WTC11 (cell line): ENCODE data around the gene ZIC2. TPM values are rescaled to one million over a fixed set of nuclear protein-coding genes. Genes with fewer than 3 reads are reported as not detected.

Experiments used
- ATAC-seq: fragments of 200-7000 bp; cut with Tn5 transposase; 2 replicates; pipeline ENCODE4 v1.10.0; 2021; ENCODE audit warnings: mild to moderate bottlenecking, moderate library complexity
- CTCF ChIA-PET: fragments of 300-600 bp; sonication (Branson Sonifier 250); formaldehyde crosslinking; loops from one replicate; lab custom pipeline; 2021; ENCODE audit warnings: antibody characterized with exemption; lab: Charles Lee
- POLR2A ChIA-PET: fragments of 350-600 bp; sonication (Branson Sonifier 250); formaldehyde crosslinking; loops from one replicate; lab custom pipeline; 2021; ENCODE audit warnings: antibody characterized with exemption; lab: Charles Lee
- DNase-seq: peaks from one replicate; pipeline ENCODE4 v3.0.0; 2021; ENCODE audit warnings: low spot score
- H3K27ac Mint-ChIP-seq: 2 replicates; pipeline ENCODE4 v1.8.0; 2021; ENCODE audit warnings: mixed read lengths
- H3K27me3 Mint-ChIP-seq: 2 replicates; pipeline ENCODE4 v1.8.0; 2021; ENCODE audit warnings: low read depth, mild to moderate bottlenecking, moderate library complexity, mixed read lengths
- H3K36me3 Mint-ChIP-seq: 2 replicates; pipeline ENCODE4 v1.8.0; 2021; ENCODE audit warnings: mixed read lengths
- H3K4me1 Mint-ChIP-seq: 2 replicates; pipeline ENCODE4 v1.8.0; 2022; ENCODE audit warnings: mixed read lengths
- H3K4me3 Mint-ChIP-seq: 2 replicates; pipeline ENCODE4 v1.8.0; 2021; ENCODE audit warnings: mild to moderate bottlenecking, moderate library complexity, mixed read lengths
- H3K9me3 Mint-ChIP-seq: 2 replicates; pipeline ENCODE4 v1.8.0; 2021; ENCODE audit warnings: mixed read lengths
- CREM ChIP-seq: sonication (generic); formaldehyde crosslinking; IDR thresholded peaks from 2 replicates; pipeline ENCODE4 v1.8.1; 2022; ENCODE audit warnings: mild to moderate bottlenecking, missing genetic modification reagents, moderate library complexity
- ELF4 ChIP-seq: sonication (generic); formaldehyde crosslinking; IDR thresholded peaks from 2 replicates; pipeline ENCODE4 v1.8.1; 2022; ENCODE audit warnings: low read depth, mild to moderate bottlenecking, moderate library complexity, missing genetic modification reagents
- ESRRA ChIP-seq: sonication (generic); formaldehyde crosslinking; IDR thresholded peaks from 2 replicates; pipeline ENCODE4 v1.8.1; 2022; ENCODE audit warnings: mild to moderate bottlenecking, missing genetic modification reagents, borderline replicate concordance
- FOXK1 ChIP-seq: sonication (generic); formaldehyde crosslinking; IDR thresholded peaks from 2 replicates; pipeline ENCODE4 v1.8.0; 2022; ENCODE audit warnings: mild to moderate bottlenecking, moderate library complexity, missing genetic modification reagents
- KAT7 ChIP-seq: sonication (generic); formaldehyde crosslinking; IDR thresholded peaks from 2 replicates; pipeline ENCODE4 v1.8.1; 2023; ENCODE audit warnings: missing genetic modification reagents, mild to moderate bottlenecking, borderline replicate concordance
- NFATC4 ChIP-seq: fragments of 250-450 bp; sonication (Bioruptor Pico); IDR thresholded peaks from 2 replicates; pipeline ENCODE4 v1.9.0; 2021; ENCODE audit warnings: mild to moderate bottlenecking
- NR3C1 ChIP-seq: sonication (generic); formaldehyde crosslinking; conservative IDR thresholded peaks from 2 replicates; pipeline ENCODE4 v1.8.1; 2023; ENCODE audit warnings: low read depth, mild to moderate bottlenecking, missing genetic modification reagents
- TEAD1 ChIP-seq: sonication (generic); formaldehyde crosslinking; IDR thresholded peaks from 2 replicates; pipeline ENCODE4 v1.8.0; 2022; ENCODE audit warnings: mild to moderate bottlenecking, missing genetic modification reagents
- TEAD4 ChIP-seq: sonication (generic); formaldehyde crosslinking; IDR thresholded peaks from 2 replicates; pipeline ENCODE4 v1.8.0; 2022; ENCODE audit warnings: mild to moderate bottlenecking, missing genetic modification reagents
- total RNA-seq: library from RNA; stranded (reverse); gene quantifications from 3 replicates; pipeline ENCODE4 v1.2.3, GENCODE V29; 2021
- TF ChIP-seq, protein P1 (sequence below): fragments of 200-600 bp; IDR thresholded peaks from 2 replicates; pipeline ENCODE4 v1.8.0; 2022; ENCODE audit warnings: antibody characterized with exemption
- TF ChIP-seq, protein P2 (sequence below): sonication (generic); formaldehyde crosslinking; IDR thresholded peaks from 2 replicates; pipeline ENCODE4 v1.8.1; 2023; ENCODE audit warnings: mild to moderate bottlenecking, moderate library complexity, missing genetic modification reagents
- TF ChIP-seq, protein P3 (sequence below): sonication (generic); formaldehyde crosslinking; IDR thresholded peaks from 2 replicates; pipeline ENCODE4 v1.8.0; 2022; ENCODE audit warnings: mild to moderate bottlenecking, missing genetic modification reagents
- TF ChIP-seq, protein P4 (sequence below): sonication (generic); formaldehyde crosslinking; IDR thresholded peaks from 2 replicates; pipeline ENCODE4 v1.8.0; 2023; ENCODE audit warnings: missing genetic modification reagents, mild to moderate bottlenecking, borderline replicate concordance
- TF ChIP-seq, protein P5 (sequence below): sonication (generic); formaldehyde crosslinking; IDR thresholded peaks from 2 replicates; pipeline ENCODE4 v1.8.1; 2023; ENCODE audit warnings: mild to moderate bottlenecking, missing genetic modification reagents
- TF ChIP-seq, protein P6 (sequence below): sonication (generic); formaldehyde crosslinking; IDR thresholded peaks from 2 replicates; pipeline ENCODE4 v1.8.1; 2022; ENCODE audit warnings: missing genetic modification reagents, borderline replicate concordance
- TF ChIP-seq, protein P7 (sequence below): sonication (generic); formaldehyde crosslinking; IDR thresholded peaks from 2 replicates; pipeline ENCODE4 v1.8.0; 2022; ENCODE audit warnings: mild to moderate bottlenecking, missing genetic modification reagents

The ZIC2 gene
- total RNA-seq, 1 experiment from 2014 or later: 344 TPM

DNA sequence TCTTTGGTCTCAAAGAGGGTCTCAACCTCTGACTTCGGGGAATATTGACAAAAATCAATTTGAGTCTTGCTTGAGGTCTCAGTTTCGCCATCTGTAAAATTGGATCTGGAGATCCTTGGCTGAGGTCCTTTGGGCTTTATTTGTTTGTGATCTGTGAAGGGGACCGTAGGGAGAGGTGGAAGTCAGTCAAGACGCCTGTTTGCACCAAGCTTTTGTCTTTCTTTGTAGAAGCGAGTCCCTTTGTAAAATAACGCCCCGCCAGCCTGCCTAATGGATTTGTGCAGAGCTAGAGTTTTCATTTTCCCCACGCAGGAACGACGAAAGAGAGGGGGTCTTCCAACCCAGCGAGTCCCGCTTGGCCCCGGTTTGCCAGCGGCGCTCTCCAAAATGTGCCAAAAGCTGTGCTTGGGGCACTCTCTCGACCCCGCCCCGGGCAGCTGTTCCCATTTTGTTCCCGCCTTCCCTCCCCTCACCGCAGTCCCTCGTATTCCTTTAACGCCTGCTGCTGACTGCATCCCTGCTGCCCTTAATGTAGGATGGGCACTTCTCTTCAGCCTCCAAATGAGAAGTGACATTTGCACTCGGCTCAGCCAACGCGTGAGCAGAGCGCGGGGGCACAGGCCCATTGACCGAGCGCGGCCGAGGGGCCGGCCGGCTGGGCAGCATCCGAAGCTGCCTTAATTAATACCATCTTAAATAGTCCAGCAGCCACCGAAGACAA, 23.0 kb upstream of the ZIC2 start:
- TF ChIP-seq TEAD1: 0 out of 2 replicates have a peak, but pooled peaks have one; percentile 31
- TF ChIP-seq, protein P1, sequence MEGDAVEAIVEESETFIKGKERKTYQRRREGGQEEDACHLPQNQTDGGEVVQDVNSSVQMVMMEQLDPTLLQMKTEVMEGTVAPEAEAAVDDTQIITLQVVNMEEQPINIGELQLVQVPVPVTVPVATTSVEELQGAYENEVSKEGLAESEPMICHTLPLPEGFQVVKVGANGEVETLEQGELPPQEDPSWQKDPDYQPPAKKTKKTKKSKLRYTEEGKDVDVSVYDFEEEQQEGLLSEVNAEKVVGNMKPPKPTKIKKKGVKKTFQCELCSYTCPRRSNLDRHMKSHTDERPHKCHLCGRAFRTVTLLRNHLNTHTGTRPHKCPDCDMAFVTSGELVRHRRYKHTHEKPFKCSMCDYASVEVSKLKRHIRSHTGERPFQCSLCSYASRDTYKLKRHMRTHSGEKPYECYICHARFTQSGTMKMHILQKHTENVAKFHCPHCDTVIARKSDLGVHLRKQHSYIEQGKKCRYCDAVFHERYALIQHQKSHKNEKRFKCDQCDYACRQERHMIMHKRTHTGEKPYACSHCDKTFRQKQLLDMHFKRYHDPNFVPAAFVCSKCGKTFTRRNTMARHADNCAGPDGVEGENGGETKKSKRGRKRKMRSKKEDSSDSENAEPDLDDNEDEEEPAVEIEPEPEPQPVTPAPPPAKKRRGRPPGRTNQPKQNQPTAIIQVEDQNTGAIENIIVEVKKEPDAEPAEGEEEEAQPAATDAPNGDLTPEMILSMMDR: no peak
- TF ChIP-seq, protein P2, sequence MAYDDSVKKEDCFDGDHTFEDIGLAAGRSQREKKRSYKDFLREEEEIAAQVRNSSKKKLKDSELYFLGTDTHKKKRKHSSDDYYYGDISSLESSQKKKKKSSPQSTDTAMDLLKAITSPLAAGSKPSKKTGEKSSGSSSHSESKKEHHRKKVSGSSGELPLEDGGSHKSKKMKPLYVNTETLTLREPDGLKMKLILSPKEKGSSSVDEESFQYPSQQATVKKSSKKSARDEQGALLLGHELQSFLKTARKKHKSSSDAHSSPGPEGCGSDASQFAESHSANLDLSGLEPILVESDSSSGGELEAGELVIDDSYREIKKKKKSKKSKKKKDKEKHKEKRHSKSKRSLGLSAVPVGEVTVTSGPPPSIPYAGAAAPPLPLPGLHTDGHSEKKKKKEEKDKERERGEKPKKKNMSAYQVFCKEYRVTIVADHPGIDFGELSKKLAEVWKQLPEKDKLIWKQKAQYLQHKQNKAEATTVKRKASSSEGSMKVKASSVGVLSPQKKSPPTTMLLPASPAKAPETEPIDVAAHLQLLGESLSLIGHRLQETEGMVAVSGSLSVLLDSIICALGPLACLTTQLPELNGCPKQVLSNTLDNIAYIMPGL (CRISPR knock-in tag): 0 out of 2 replicates have a peak, but pooled peaks have one; percentile 45
- TF ChIP-seq, protein P3, sequence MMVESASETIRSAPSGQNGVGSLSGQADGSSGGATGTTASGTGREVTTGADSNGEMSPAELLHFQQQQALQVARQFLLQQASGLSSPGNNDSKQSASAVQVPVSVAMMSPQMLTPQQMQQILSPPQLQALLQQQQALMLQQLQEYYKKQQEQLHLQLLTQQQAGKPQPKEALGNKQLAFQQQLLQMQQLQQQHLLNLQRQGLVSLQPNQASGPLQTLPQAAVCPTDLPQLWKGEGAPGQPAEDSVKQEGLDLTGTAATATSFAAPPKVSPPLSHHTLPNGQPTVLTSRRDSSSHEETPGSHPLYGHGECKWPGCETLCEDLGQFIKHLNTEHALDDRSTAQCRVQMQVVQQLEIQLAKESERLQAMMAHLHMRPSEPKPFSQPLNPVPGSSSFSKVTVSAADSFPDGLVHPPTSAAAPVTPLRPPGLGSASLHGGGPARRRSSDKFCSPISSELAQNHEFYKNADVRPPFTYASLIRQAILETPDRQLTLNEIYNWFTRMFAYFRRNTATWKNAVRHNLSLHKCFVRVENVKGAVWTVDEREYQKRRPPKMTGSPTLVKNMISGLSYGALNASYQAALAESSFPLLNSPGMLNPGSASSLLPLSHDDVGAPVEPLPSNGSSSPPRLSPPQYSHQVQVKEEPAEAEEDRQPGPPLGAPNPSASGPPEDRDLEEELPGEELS (CRISPR knock-in tag): 0 out of 2 replicates have a peak, but pooled peaks have one; percentile 47
- TF ChIP-seq, protein P4, sequence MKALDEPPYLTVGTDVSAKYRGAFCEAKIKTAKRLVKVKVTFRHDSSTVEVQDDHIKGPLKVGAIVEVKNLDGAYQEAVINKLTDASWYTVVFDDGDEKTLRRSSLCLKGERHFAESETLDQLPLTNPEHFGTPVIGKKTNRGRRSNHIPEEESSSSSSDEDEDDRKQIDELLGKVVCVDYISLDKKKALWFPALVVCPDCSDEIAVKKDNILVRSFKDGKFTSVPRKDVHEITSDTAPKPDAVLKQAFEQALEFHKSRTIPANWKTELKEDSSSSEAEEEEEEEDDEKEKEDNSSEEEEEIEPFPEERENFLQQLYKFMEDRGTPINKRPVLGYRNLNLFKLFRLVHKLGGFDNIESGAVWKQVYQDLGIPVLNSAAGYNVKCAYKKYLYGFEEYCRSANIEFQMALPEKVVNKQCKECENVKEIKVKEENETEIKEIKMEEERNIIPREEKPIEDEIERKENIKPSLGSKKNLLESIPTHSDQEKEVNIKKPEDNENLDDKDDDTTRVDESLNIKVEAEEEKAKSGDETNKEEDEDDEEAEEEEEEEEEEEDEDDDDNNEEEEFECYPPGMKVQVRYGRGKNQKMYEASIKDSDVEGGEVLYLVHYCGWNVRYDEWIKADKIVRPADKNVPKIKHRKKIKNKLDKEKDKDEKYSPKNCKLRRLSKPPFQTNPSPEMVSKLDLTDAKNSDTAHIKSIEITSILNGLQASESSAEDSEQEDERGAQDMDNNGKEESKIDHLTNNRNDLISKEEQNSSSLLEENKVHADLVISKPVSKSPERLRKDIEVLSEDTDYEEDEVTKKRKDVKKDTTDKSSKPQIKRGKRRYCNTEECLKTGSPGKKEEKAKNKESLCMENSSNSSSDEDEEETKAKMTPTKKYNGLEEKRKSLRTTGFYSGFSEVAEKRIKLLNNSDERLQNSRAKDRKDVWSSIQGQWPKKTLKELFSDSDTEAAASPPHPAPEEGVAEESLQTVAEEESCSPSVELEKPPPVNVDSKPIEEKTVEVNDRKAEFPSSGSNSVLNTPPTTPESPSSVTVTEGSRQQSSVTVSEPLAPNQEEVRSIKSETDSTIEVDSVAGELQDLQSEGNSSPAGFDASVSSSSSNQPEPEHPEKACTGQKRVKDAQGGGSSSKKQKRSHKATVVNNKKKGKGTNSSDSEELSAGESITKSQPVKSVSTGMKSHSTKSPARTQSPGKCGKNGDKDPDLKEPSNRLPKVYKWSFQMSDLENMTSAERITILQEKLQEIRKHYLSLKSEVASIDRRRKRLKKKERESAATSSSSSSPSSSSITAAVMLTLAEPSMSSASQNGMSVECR (CRISPR knock-in tag): peak; percentile 77; the same call in 1 of the 2 replicates
- H3K9me3 Mint-ChIP-seq: no peaks in the 10 kb centered on the region
- H3K27me3 Mint-ChIP-seq: peaks cover 75% of the 10 kb centered on the region
- ATAC-seq (peak; percentile 6), DNase-seq (peak; percentile 60)
- H3K4me1 Mint-ChIP-seq: peaks cover 75% of the 10 kb centered on the region
- peaks cover under 1% of the 10 kb centered on the region; the same call in 1 of the 2 replicates for H3K36me3 Mint-ChIP-seq
- ChIA-PET POLR2A (interaction anchor here (0.9 to 2.5 kb wide), 9 partner anchors 12 to 300 kb away, joined by 3 to 11 read pairs (median 7); no protein-coding TSS in a partner anchor), CTCF (interaction anchor here (0.6 to 6.7 kb wide), 24 partner anchors 9 to 358 kb away, joined by 3 to 48 read pairs (median 6); no protein-coding TSS in a partner anchor)
- H3K4me3 Mint-ChIP-seq: peak overlapping the region; percentile 87
- peak overlapping the region; percentile 15; the same call in 1 of the 2 replicates for H3K27ac Mint-ChIP-seq

DNA sequence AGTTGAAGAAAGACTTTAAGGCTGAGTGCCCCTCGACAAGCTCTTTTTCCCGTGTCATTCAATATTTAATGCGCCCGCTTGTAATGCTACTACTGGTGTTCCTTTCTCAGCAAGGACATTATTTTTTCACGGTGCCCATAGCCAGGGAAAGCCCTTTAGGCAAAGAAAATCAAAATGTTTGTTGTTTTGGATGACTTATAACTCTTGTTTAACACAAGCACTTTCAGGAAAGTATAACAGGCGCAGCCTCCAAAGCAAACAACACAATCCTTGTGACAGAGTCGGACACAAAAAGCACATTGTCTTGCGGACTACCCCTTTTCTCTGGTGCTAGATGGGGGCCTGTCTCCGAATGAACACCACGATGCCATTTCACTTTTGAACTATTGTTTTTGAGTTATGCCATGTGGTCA, 22.5 kb upstream of the ZIC2 start:
- POLR2A ChIA-PET: interaction anchor here (0.9 to 2.4 kb wide), 5 partner anchors 11 to 301 kb away, joined by 3 to 11 read pairs (median 4); no protein-coding TSS in a partner anchor
- ATAC-seq: no peak
- TF ChIP-seq, protein P5, sequence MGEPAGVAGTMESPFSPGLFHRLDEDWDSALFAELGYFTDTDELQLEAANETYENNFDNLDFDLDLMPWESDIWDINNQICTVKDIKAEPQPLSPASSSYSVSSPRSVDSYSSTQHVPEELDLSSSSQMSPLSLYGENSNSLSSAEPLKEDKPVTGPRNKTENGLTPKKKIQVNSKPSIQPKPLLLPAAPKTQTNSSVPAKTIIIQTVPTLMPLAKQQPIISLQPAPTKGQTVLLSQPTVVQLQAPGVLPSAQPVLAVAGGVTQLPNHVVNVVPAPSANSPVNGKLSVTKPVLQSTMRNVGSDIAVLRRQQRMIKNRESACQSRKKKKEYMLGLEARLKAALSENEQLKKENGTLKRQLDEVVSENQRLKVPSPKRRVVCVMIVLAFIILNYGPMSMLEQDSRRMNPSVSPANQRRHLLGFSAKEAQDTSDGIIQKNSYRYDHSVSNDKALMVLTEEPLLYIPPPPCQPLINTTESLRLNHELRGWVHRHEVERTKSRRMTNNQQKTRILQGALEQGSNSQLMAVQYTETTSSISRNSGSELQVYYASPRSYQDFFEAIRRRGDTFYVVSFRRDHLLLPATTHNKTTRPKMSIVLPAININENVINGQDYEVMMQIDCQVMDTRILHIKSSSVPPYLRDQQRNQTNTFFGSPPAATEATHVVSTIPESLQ: no peak
- no peak for TF ChIP-seq KAT7
- TF ChIP-seq TEAD4 (CRISPR knock-in tag): no peak
- TF ChIP-seq, protein P6, sequence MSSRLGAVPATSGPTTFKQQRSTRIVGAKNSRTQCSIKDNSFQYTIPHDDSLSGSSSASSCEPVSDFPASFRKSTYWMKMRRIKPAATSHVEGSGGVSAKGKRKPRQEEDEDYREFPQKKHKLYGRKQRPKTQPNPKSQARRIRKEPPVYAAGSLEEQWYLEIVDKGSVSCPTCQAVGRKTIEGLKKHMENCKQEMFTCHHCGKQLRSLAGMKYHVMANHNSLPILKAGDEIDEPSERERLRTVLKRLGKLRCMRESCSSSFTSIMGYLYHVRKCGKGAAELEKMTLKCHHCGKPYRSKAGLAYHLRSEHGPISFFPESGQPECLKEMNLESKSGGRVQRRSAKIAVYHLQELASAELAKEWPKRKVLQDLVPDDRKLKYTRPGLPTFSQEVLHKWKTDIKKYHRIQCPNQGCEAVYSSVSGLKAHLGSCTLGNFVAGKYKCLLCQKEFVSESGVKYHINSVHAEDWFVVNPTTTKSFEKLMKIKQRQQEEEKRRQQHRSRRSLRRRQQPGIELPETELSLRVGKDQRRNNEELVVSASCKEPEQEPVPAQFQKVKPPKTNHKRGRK (CRISPR knock-in tag): no peak
- TF ChIP-seq NFATC4 (CRISPR knock-in tag): no peak
- no peak for TF ChIP-seq FOXK1 (CRISPR knock-in tag)
- TF ChIP-seq ELF4 (CRISPR knock-in tag): no peak
- TF ChIP-seq ESRRA: no peak
- TF ChIP-seq, protein P7, sequence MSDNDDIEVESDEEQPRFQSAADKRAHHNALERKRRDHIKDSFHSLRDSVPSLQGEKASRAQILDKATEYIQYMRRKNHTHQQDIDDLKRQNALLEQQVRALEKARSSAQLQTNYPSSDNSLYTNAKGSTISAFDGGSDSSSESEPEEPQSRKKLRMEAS (CRISPR knock-in tag): no peak
- TF ChIP-seq CREM: no peak
- no peak for TF ChIP-seq NR3C1 (CRISPR knock-in tag)

More for the DNA sequence above, 22.5 kb upstream of the ZIC2 start:
- peak overlapping the region; percentile 87 for H3K4me3 Mint-ChIP-seq
- peaks cover 75% of the 10 kb centered on the region for H3K4me1 Mint-ChIP-seq
- DNase-seq: no peak
- peaks cover 72% of the 10 kb centered on the region for H3K27me3 Mint-ChIP-seq
- H3K36me3 Mint-ChIP-seq: peaks cover 6% of the 10 kb centered on the region
- CTCF ChIA-PET: interaction anchor here (0.6 to 6.7 kb wide), 25 partner anchors 9 to 359 kb away, joined by 3 to 48 read pairs (median 5); no protein-coding TSS in a partner anchor
- H3K9me3 Mint-ChIP-seq: no peaks in the 10 kb centered on the region
- no peak overlapping the region for H3K27ac Mint-ChIP-seq
